K562 (cell line): ENCODE measurements around the gene EYA2. TPM values are rescaled to one million over a fixed set of nuclear protein-coding genes. Genes with fewer than 3 reads are reported as not detected.
A peak's percentile ranks its signal among the peaks of the same experiment; 100 is the strongest.

Experiments
- CREM ChIP-seq: IDR thresholded peaks from 2 replicates; pipeline ENCODE4 v1.6.1; 2014; ENCODE audit warnings: antibody characterized with exemption, low read depth
- FIP1L1 ChIP-seq: fragments of 200-400 bp; formaldehyde crosslinking; IDR thresholded peaks from 2 replicates; pipeline ENCODE4 v1.6.1; 2018; ENCODE audit warnings: mild to moderate bottlenecking, low read depth, low read length; ENCODE audit not compliant: poor library complexity, severe bottlenecking
- FOXK2 ChIP-seq, 2 experiments: fragments of 450-650 bp; IDR thresholded peaks in 1 of 2; conservative IDR thresholded peaks in 1 of 2; 2 replicates each; pipeline ENCODE4 v1.6.1; 2016; ENCODE audit warnings: low read depth in 2 of 2, mild to moderate bottlenecking in 1 of 2
- NFE2 ChIP-seq: IDR thresholded peaks from 2 replicates; pipeline ENCODE4 v1.6.1; 2014; ENCODE audit warnings: antibody characterized with exemption, low read depth
- NFIC ChIP-seq: fragments of 450-650 bp; IDR thresholded peaks from 2 replicates; pipeline ENCODE4 v1.6.1; 2017; ENCODE audit warnings: mild to moderate bottlenecking, inconsistent platforms
- RAD51 ChIP-seq: fragments of 450-650 bp; IDR thresholded peaks from 2 replicates; pipeline ENCODE4 v1.7.1; 2016; ENCODE audit warnings: low read depth, mild to moderate bottlenecking, borderline replicate concordance
- RB1 ChIP-seq: fragments of 450-650 bp; IDR thresholded peaks from 2 replicates; pipeline ENCODE4 v1.6.1; 2017; ENCODE audit warnings: low read depth, mild to moderate bottlenecking
- RBBP5 ChIP-seq: fragments of 200-600 bp; sonication (generic); IDR thresholded peaks from 2 replicates; pipeline ENCODE4 v1.6.1; 2012; ENCODE audit warnings: borderline replicate concordance, mild to moderate bottlenecking, low read length, control low read depth, inconsistent platforms; ENCODE audit not compliant: insufficient read depth, poor library complexity, severe bottlenecking
- RFX7 ChIP-seq: fragments of 250-450 bp; sonication (Bioruptor Pico); IDR thresholded peaks from 2 replicates; pipeline ENCODE4 v1.5.1; 2021; ENCODE audit warnings: mild to moderate bottlenecking
- SMARCB1 ChIP-seq: IDR thresholded peaks from 2 replicates; pipeline ENCODE4 v1.6.1; 2011; ENCODE audit warnings: improper control_type of control experiment, low read depth; ENCODE audit not compliant: insufficient read length
- ZNF3 ChIP-seq: fragments of 250-450 bp; sonication (Bioruptor Pico); IDR thresholded peaks from 2 replicates; pipeline ENCODE4 v1.5.0; 2021; ENCODE audit warnings: mild to moderate bottlenecking, moderate library complexity
- polyA plus RNA-seq, 8 experiments: library from polyadenylated mRNA; depleted of rRNA in 4 of 8; stranded (reverse) in 5 of 8; unstranded in 3 of 8; fragments of >200 nt; fragmentation: Nextera tagmentation in 2 of 8; fragmentation: Illumina TruSeq in 1 of 8; extraction: Ambion mirVana in 2 of 8; extraction: Trizol in 1 of 8; gene quantifications; 2 replicates each; pipeline versions ENCODE4 v1.2.1 to v1.2.3, GENCODE V29; 2011 to 2014; ENCODE audit warnings: inconsistent platforms in 1 of 8, missing spikeins in 1 of 8
- total RNA-seq, 7 experiments: library from RNA; depleted of rRNA in 6 of 7; stranded (reverse); fragments of >200 nt in 6 of 7; fragmentation: Illumina TruSeq in 2 of 7; extraction: Trizol in 2 of 7; gene quantifications; 2 replicates each; pipeline versions ENCODE4 v1.2.1 to v1.2.3, GENCODE V29; 2011 to 2021; ENCODE audit warnings: low replicate concordance in 1 of 7
- TF ChIP-seq, protein P1 (sequence below): fragments of 250-450 bp; sonication (Bioruptor Pico); IDR thresholded peaks from 2 replicates; pipeline ENCODE4 v1.5.0; 2022; ENCODE audit warnings: mild to moderate bottlenecking
- TF ChIP-seq, protein P2 (sequence below): fragments of 250-450 bp; sonication (Bioruptor Pico); IDR thresholded peaks from 2 replicates; pipeline ENCODE4 v1.5.1; 2021; ENCODE audit warnings: mild to moderate bottlenecking
- TF ChIP-seq, protein P3 (sequence below): sonication (generic); formaldehyde crosslinking; IDR thresholded peaks from 2 replicates; pipeline ENCODE4 v1.5.0; 2020; ENCODE audit warnings: missing genetic modification reagents
- TF ChIP-seq, protein P4 (sequence below): fragments of 250-450 bp; sonication (Bioruptor Pico); IDR thresholded peaks from 2 replicates; pipeline ENCODE4 v1.8.0; 2022; ENCODE audit warnings: inconsistent platforms

EYA2 gene
- total and polyA plus RNA-seq, 9 of the 15 experiments (the other 6 are each of a cell fraction or from before 2014, with no cell fraction given) = 0.03 TPM; not detected in 8

DNA sequence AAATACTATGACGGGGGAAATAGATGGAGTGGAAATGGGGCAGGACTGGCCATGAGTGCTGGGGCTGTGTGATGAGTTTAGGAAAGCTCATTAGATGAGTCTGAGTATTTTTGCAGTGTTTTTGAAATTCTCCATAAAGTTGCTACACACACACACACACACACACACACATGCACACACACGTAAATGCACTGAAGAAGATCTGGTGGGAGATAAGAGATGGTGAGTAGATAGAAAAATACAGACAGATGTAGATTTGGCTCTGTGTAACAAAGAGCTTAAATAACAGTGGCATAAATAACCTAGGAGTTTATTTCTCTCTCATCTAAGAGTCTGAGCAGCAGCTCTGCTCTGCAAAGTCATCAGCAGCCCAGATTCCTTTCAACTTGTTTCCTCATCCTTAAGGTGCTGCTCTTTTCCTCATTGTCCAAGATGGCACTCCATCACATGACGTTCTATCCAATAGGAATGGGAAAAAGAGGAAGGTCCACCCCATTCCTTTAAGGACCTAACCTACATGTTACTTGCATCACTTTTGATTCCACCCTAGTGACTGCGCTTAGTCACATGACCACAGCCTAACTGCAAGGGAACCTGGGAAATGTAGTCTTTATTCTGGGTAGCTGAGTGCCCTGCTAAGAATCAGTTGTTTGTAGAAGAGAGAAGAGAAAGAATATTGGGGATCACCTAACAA is 76.4 kb downstream of the EYA2 start (continued):
- no peak for TF ChIP-seq ZNF3 (CRISPR knock-in tag)
- no peak for TF ChIP-seq RBBP5
- peak; percentile 59; the same call in 1 of the 2 replicates for TF ChIP-seq CREM
- 0 out of 4 replicates have a peak, but pooled peaks of 1 of the 2 experiments have one; percentile 21 for TF ChIP-seq FOXK2 (conservative IDR thresholded peaks at IDR 0.05 in 1 of 2, IDR thresholded peaks at IDR 0.05 in 1 of 2; ENCODE audit: low read depth in 2 of 2)
- TF ChIP-seq, protein P1, sequence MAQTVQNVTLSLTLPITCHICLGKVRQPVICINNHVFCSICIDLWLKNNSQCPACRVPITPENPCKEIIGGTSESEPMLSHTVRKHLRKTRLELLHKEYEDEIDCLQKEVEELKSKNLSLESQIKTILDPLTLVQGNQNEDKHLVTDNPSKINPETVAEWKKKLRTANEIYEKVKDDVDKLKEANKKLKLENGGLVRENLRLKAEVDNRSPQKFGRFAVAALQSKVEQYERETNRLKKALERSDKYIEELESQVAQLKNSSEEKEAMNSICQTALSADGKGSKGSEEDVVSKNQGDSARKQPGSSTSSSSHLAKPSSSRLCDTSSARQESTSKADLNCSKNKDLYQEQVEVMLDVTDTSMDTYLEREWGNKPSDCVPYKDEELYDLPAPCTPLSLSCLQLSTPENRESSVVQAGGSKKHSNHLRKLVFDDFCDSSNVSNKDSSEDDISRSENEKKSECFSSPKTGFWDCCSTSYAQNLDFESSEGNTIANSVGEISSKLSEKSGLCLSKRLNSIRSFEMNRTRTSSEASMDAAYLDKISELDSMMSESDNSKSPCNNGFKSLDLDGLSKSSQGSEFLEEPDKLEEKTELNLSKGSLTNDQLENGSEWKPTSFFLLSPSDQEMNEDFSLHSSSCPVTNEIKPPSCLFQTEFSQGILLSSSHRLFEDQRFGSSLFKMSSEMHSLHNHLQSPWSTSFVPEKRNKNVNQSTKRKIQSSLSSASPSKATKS = no peak
- no peak for TF ChIP-seq FIP1L1
- TF ChIP-seq, protein P2, sequence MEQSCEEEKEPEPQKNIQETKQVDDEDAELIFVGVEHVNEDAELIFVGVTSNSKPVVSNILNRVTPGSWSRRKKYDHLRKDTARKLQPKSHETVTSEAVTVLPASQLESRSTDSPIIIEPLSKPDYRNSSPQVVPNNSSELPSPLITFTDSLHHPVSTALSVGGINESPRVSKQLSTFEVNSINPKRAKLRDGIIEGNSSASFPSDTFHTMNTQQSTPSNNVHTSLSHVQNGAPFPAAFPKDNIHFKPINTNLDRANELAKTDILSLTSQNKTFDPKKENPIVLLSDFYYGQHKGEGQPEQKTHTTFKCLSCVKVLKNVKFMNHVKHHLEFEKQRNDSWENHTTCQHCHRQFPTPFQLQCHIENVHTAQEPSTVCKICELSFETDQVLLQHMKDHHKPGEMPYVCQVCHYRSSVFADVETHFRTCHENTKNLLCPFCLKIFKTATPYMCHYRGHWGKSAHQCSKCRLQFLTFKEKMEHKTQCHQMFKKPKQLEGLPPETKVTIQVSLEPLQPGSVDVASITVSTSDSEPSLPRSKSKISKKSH (CRISPR knock-in tag) = no peak
- TF ChIP-seq RAD51 = peak; percentile 96
- no peak for TF ChIP-seq RFX7
- no peak for TF ChIP-seq RB1
- TF ChIP-seq, protein P3, sequence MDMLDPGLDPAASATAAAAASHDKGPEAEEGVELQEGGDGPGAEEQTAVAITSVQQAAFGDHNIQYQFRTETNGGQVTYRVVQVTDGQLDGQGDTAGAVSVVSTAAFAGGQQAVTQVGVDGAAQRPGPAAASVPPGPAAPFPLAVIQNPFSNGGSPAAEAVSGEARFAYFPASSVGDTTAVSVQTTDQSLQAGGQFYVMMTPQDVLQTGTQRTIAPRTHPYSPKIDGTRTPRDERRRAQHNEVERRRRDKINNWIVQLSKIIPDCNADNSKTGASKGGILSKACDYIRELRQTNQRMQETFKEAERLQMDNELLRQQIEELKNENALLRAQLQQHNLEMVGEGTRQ (CRISPR knock-in tag) = peak; percentile 95
- TF ChIP-seq NFE2 = no peak
- TF ChIP-seq, protein P4, sequence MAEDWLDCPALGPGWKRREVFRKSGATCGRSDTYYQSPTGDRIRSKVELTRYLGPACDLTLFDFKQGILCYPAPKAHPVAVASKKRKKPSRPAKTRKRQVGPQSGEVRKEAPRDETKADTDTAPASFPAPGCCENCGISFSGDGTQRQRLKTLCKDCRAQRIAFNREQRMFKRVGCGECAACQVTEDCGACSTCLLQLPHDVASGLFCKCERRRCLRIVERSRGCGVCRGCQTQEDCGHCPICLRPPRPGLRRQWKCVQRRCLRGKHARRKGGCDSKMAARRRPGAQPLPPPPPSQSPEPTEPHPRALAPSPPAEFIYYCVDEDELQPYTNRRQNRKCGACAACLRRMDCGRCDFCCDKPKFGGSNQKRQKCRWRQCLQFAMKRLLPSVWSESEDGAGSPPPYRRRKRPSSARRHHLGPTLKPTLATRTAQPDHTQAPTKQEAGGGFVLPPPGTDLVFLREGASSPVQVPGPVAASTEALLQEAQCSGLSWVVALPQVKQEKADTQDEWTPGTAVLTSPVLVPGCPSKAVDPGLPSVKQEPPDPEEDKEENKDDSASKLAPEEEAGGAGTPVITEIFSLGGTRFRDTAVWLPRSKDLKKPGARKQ (CRISPR knock-in tag) = no peak
- peak; percentile 40; the same call in 1 of the 2 replicates for TF ChIP-seq NFIC
- no peak for TF ChIP-seq SMARCB1
